IMR-90 (cell line): ENCODE data around the gene PDK4.

ENCODE experiments used
- CEBPB ChIP-seq: IDR thresholded peaks from 2 replicates; pipeline ENCODE4 v1.6.1; 2012; ENCODE audit warnings: low read depth, low read length, improper control_type of control experiment
- CHD1 ChIP-seq: IDR thresholded peaks from 2 replicates; pipeline ENCODE4 v1.6.1; 2012; ENCODE audit warnings: low read depth, low read length, improper control_type of control experiment
- FOS ChIP-seq: fragments of 150-350 bp; IDR thresholded peaks from 2 replicates; pipeline ENCODE4 v1.6.1; 2016; ENCODE audit warnings: low read depth, low read length
- MAFK ChIP-seq: IDR thresholded peaks from 2 replicates; pipeline ENCODE4 v1.6.1; 2012; ENCODE audit warnings: low read depth, low read length, improper control_type of control experiment
- MAZ ChIP-seq: IDR thresholded peaks from 2 replicates; pipeline ENCODE4 v1.6.1; 2012; ENCODE audit warnings: low read depth, mild to moderate bottlenecking, low read length, improper control_type of control experiment, moderate library complexity, borderline replicate concordance
- MXI1 ChIP-seq: IDR thresholded peaks from 2 replicates; pipeline ENCODE4 v1.6.1; 2012; ENCODE audit warnings: low read depth, mild to moderate bottlenecking, low read length, moderate library complexity, borderline replicate concordance
- POLR2A ChIP-seq: IDR thresholded peaks from 2 replicates; pipeline ENCODE4 v1.6.1; 2012; ENCODE audit warnings: mild to moderate bottlenecking, low read depth, low read length
- RAD21 ChIP-seq: IDR thresholded peaks from 2 replicates; pipeline ENCODE4 v1.6.1; 2012; ENCODE audit warnings: low read length, improper control_type of control experiment
- RCOR1 ChIP-seq: IDR thresholded peaks from 2 replicates; pipeline ENCODE4 v1.6.1; 2012; ENCODE audit warnings: mild to moderate bottlenecking, low read length, improper control_type of control experiment; ENCODE audit not compliant: insufficient replicate concordance
- RFX5 ChIP-seq: IDR thresholded peaks from 2 replicates; pipeline ENCODE4 v1.8.0; 2012; ENCODE audit warnings: low read depth, mild to moderate bottlenecking, low read length, moderate library complexity
- SMC3 ChIP-seq: fragments of 150-350 bp; IDR thresholded peaks from 2 replicates; pipeline ENCODE4 v1.6.1; 2016; ENCODE audit warnings: low read depth, mild to moderate bottlenecking, antibody characterized with exemption, low read length, moderate library complexity
- TF ChIP-seq, protein P1 (sequence below): conservative IDR thresholded peaks from 2 replicates; pipeline ENCODE4 v1.5.1; 2012; ENCODE audit warnings: mild to moderate bottlenecking, low read depth, low read length, improper control_type of control experiment
- TF ChIP-seq, protein P2 (sequence below): fragments of 150-350 bp; IDR thresholded peaks from 2 replicates; pipeline ENCODE4 v1.6.1; 2017; ENCODE audit warnings: mild to moderate bottlenecking, antibody characterized with exemption, low read length, low read depth

DNA sequence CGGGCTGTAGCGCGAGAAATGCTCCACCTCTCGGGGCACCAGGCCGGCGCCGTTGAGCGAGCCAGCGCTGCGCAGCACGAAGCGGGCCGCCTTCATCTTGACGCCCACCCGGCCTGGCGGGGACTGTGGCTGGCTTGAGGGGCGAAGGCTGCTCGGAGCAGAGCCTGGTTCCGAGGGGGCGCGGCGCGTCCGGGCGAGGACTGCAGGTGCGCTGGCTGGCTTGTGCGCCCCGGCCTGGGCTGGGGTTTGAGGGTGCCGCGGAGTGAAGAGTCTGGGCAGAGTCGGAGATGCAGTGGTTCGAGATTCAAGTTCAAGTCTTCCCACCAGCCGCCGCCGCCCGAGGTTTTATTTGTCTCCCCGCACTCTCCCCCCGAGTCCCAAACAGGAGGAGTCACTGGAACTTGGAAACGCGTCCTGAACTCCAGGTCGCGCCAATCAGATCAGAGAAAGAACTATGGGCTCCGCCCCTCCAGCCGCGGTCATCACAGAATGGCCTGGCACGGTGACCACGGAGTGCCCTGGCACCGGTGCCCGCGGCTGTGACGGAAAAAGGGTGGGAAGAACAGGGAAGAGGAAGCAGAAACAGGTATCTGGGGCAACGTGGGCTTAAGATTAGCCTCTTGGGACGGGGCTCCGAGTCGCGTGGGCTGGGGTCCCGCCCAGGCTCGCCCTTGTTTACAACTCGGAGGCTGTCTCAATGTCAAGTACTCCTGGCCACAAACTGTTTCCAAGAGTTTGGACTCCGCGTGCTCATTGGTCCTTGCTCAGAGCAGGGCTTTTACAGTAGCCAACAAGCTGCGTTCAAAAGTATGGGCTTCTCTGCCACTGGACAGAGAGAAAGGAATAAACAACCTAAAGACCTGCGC is at the start of gene PDK4:
- TF ChIP-seq, protein P1, sequence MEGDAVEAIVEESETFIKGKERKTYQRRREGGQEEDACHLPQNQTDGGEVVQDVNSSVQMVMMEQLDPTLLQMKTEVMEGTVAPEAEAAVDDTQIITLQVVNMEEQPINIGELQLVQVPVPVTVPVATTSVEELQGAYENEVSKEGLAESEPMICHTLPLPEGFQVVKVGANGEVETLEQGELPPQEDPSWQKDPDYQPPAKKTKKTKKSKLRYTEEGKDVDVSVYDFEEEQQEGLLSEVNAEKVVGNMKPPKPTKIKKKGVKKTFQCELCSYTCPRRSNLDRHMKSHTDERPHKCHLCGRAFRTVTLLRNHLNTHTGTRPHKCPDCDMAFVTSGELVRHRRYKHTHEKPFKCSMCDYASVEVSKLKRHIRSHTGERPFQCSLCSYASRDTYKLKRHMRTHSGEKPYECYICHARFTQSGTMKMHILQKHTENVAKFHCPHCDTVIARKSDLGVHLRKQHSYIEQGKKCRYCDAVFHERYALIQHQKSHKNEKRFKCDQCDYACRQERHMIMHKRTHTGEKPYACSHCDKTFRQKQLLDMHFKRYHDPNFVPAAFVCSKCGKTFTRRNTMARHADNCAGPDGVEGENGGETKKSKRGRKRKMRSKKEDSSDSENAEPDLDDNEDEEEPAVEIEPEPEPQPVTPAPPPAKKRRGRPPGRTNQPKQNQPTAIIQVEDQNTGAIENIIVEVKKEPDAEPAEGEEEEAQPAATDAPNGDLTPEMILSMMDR: no peak
- no peak for TF ChIP-seq POLR2A
- TF ChIP-seq RFX5: no peak
- TF ChIP-seq RAD21: no peak
- TF ChIP-seq MXI1: 0 out of 2 replicates have a peak, but pooled peaks have one; percentile 34
- TF ChIP-seq RCOR1: no peak
- TF ChIP-seq MAFK: no peak
- TF ChIP-seq, protein P2, sequence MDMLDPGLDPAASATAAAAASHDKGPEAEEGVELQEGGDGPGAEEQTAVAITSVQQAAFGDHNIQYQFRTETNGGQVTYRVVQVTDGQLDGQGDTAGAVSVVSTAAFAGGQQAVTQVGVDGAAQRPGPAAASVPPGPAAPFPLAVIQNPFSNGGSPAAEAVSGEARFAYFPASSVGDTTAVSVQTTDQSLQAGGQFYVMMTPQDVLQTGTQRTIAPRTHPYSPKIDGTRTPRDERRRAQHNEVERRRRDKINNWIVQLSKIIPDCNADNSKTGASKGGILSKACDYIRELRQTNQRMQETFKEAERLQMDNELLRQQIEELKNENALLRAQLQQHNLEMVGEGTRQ: no peak
- TF ChIP-seq MAZ: no peak
- no peak for TF ChIP-seq SMC3
- no peak for TF ChIP-seq CEBPB
- TF ChIP-seq FOS: no peak
- no peak for TF ChIP-seq CHD1
